Activated B cell treated with CpG ODN at 0.5 μM for 24 hours (primary cell): ENCODE data around the gene NHS. TPM values are rescaled to one million over a fixed set of nuclear protein-coding genes. Genes with fewer than 3 reads are reported as not detected.

Experiments used
- ATAC-seq: fragments of 200-7000 bp; cut with Tn5 transposase; one replicate; pipeline ENCODE4 v1.10.0; 2021; ENCODE audit warnings: low read depth, mild to moderate bottlenecking, moderate library complexity
- CTCF ChIA-PET: fragments of 350-600 bp; sonication (Branson Sonifier 250); formaldehyde crosslinking; loops from one replicate; lab custom pipeline; 2021; ENCODE audit warnings: antibody characterized with exemption; lab: Charles Lee
- POLR2A ChIA-PET: fragments of 350-600 bp; sonication (Branson Sonifier 250); formaldehyde crosslinking; loops from one replicate; lab custom pipeline; 2021; ENCODE audit warnings: antibody characterized with exemption; lab: Charles Lee
- DNase-seq: peaks from one replicate; pipeline ENCODE4 v3.0.0; 2022
- H3K27ac Mint-ChIP-seq: one replicate; pipeline ENCODE4 v1.8.0; 2020; ENCODE audit warnings: mixed read lengths
- H3K27me3 Mint-ChIP-seq: one replicate; pipeline ENCODE4 v1.8.0; 2021; ENCODE audit warnings: mixed read lengths
- H3K36me3 Mint-ChIP-seq: one replicate; pipeline ENCODE4 v1.8.0; 2021; ENCODE audit warnings: low read depth, mixed read lengths
- H3K4me1 Mint-ChIP-seq: one replicate; pipeline ENCODE4 v1.8.0; 2021; ENCODE audit warnings: mixed read lengths
- H3K4me3 Mint-ChIP-seq: one replicate; pipeline ENCODE4 v1.8.0; 2020; ENCODE audit warnings: mild to moderate bottlenecking, mixed read lengths
- H3K9me3 Mint-ChIP-seq: one replicate; pipeline ENCODE4 v1.8.0; 2020; ENCODE audit warnings: mixed read lengths
- CTCF ChIP-seq: fragments of 200-600 bp; IDR thresholded peaks from one replicate; pipeline ENCODE4 v1.8.0; 2022; ENCODE audit warnings: antibody characterized with exemption, mild to moderate bottlenecking
- intact Hi-C: fragments of 100-400 bp; cut with micrococcal nuclease; formaldehyde crosslinking; loops from one replicate; pipeline ENCODE4 v1.15.1; 2024
- total RNA-seq: library from RNA; stranded (reverse); gene quantifications from 2 replicates; pipeline ENCODE4 v1.2.3, GENCODE V29; 2022

Gene NHS
- total RNA-seq, 1 donor from 2014 or later, result not detected

GRCh38 chrX:17644001-17644400, 269.0 kb downstream of the NHS start:
- no peak for ATAC-seq
- Mint-ChIP-seq H3K4me1 (no peaks in the 10 kb centered on the region), H3K36me3 (no peaks in the 10 kb centered on the region), H3K9me3 (no peaks in the 10 kb centered on the region), H3K27me3 (no peaks in the 10 kb centered on the region), H3K4me3 (no peak overlapping the region), H3K27ac (no peak overlapping the region)
- CTCF ChIA-PET, result no interaction called here
- intact Hi-C loops, result no loop called here
- no peak for DNase-seq
- POLR2A ChIA-PET, result no interaction called here
- no peak for TF ChIP-seq CTCF

GRCh38 chrX:17654116-17654515, 279.1 kb downstream of the NHS start:
- no peak for DNase-seq
- ATAC-seq, result no peak
- H3K4me1 Mint-ChIP-seq, result no peaks in the 10 kb centered on the region
- no peaks in the 10 kb centered on the region for H3K36me3 Mint-ChIP-seq
- H3K4me3 Mint-ChIP-seq, result no peak overlapping the region
- CTCF ChIA-PET, result no interaction called here
- intact Hi-C loops, result no loop called here
- H3K9me3 Mint-ChIP-seq, result no peaks in the 10 kb centered on the region
- peaks cover 10% of the 10 kb centered on the region for H3K27me3 Mint-ChIP-seq
- no peak overlapping the region for H3K27ac Mint-ChIP-seq
- POLR2A ChIA-PET, result no interaction called here
- TF ChIP-seq CTCF, result no peak

GRCh38 chrX:17655211-17656034, 280.4 kb downstream of the NHS start:
- ATAC-seq, result no peak

GRCh38 chrX:17656035-17656418, 281.0 kb downstream of the NHS start:
- H3K27me3 Mint-ChIP-seq, result peaks cover 10% of the 10 kb centered on the region

More at GRCh38 chrX:17655211-17656034, 280.4 kb downstream of the NHS start:
- Mint-ChIP-seq H3K36me3 (no peaks in the 10 kb centered on the region), H3K9me3 (no peaks in the 10 kb centered on the region), H3K27ac (no peak overlapping the region), H3K27me3 (peaks cover 10% of the 10 kb centered on the region), H3K4me3 (no peak overlapping the region), H3K4me1 (no peaks in the 10 kb centered on the region)
- CTCF ChIA-PET, result no interaction called here
- POLR2A ChIA-PET, result no interaction called here
- no peak for TF ChIP-seq CTCF
- DNase-seq, result no peak
- intact Hi-C loops, result no loop called here

GRCh38 chrX:17656556-17656955, 281.6 kb downstream of the NHS start:
- ChIA-PET POLR2A (no interaction called here), CTCF (no interaction called here)
- no peaks in the 10 kb centered on the region for H3K36me3 Mint-ChIP-seq
- H3K27ac Mint-ChIP-seq, result no peak overlapping the region
- H3K9me3 Mint-ChIP-seq, result no peaks in the 10 kb centered on the region
- H3K4me1 Mint-ChIP-seq, result no peaks in the 10 kb centered on the region
- ATAC-seq (no peak), DNase-seq (no peak)
- no peak for TF ChIP-seq CTCF
- intact Hi-C loops, result no loop called here
- H3K27me3 Mint-ChIP-seq, result peaks cover 10% of the 10 kb centered on the region
- no peak overlapping the region for H3K4me3 Mint-ChIP-seq

More at GRCh38 chrX:17656035-17656418, 281.0 kb downstream of the NHS start:
- no peak overlapping the region for H3K4me3 Mint-ChIP-seq
- H3K36me3 Mint-ChIP-seq, result no peaks in the 10 kb centered on the region
- ChIA-PET POLR2A (no interaction called here), CTCF (no interaction called here)
- ATAC-seq (no peak), DNase-seq (no peak)
- no peak overlapping the region for H3K27ac Mint-ChIP-seq
- no peaks in the 10 kb centered on the region for H3K9me3 Mint-ChIP-seq
- no peaks in the 10 kb centered on the region for H3K4me1 Mint-ChIP-seq
- intact Hi-C loops, result no loop called here
- TF ChIP-seq CTCF, result no peak
